Choroid plexus epithelial cell (primary cell): ENCODE data around the gene CACNA1D.

Experiments
- DNase-seq: peaks from one replicate; pipeline ENCODE4 v3.0.0-alpha.2; 2010; ENCODE audit warnings: low read depth
- H3K4me3 ChIP-seq: 2 replicates; pipeline ENCODE4 v1.5.1; 2011; ENCODE audit warnings: low read depth, mild to moderate bottlenecking, control low read depth, low read length, moderate library complexity
- CTCF ChIP-seq: conservative IDR thresholded peaks from 2 replicates; pipeline ENCODE4 v1.5.1; 2011; ENCODE audit warnings: low read depth, mild to moderate bottlenecking, control low read depth, inconsistent platforms, low read length, moderate library complexity

The CACNA1D gene

GRCh38 chr3:53581671-53582070 lies 87.3 kb downstream of the CACNA1D start:
- TF ChIP-seq CTCF = no peak
- no peak for DNase-seq
- H3K4me3 ChIP-seq = no peak overlapping the region

- H3K4me3 ChIP-seq = no peak overlapping the region
- DNase-seq = no peak
- TF ChIP-seq CTCF = no peak
These were observed 88.8 kb downstream of the CACNA1D start for GRCh38 chr3:53583161-53583690.

- no peak for TF ChIP-seq CTCF
- DNase-seq = no peak
- H3K4me3 ChIP-seq = no peak overlapping the region
These were observed 90.6 kb downstream of the CACNA1D start for GRCh38 chr3:53585049-53585448.

GRCh38 chr3:53585627-53586026 lies 91.2 kb downstream of the CACNA1D start:
- DNase-seq = no peak
- TF ChIP-seq CTCF = no peak
- no peak overlapping the region for H3K4me3 ChIP-seq

- H3K4me3 ChIP-seq = no peak overlapping the region
- TF ChIP-seq CTCF = no peak
- no peak for DNase-seq
These were observed 93.7 kb downstream of the CACNA1D start for GRCh38 chr3:53588122-53588521.

- no peak for TF ChIP-seq CTCF
- no peak for DNase-seq
- H3K4me3 ChIP-seq = no peak overlapping the region
These were observed 94.8 kb downstream of the CACNA1D start for GRCh38 chr3:53589201-53589600.

- no peak for DNase-seq
- no peak for TF ChIP-seq CTCF
- H3K4me3 ChIP-seq = no peak overlapping the region
These were observed 95.4 kb downstream of the CACNA1D start for GRCh38 chr3:53589806-53590205.
